ENCODE data around the gene EVPLL. TPM values are rescaled to one million over a fixed set of nuclear protein-coding genes. Genes with fewer than 3 reads are reported as not detected.

Gene EVPLL
- total RNA-seq, 1 experiment from 2014 or later: not detected

DNA sequence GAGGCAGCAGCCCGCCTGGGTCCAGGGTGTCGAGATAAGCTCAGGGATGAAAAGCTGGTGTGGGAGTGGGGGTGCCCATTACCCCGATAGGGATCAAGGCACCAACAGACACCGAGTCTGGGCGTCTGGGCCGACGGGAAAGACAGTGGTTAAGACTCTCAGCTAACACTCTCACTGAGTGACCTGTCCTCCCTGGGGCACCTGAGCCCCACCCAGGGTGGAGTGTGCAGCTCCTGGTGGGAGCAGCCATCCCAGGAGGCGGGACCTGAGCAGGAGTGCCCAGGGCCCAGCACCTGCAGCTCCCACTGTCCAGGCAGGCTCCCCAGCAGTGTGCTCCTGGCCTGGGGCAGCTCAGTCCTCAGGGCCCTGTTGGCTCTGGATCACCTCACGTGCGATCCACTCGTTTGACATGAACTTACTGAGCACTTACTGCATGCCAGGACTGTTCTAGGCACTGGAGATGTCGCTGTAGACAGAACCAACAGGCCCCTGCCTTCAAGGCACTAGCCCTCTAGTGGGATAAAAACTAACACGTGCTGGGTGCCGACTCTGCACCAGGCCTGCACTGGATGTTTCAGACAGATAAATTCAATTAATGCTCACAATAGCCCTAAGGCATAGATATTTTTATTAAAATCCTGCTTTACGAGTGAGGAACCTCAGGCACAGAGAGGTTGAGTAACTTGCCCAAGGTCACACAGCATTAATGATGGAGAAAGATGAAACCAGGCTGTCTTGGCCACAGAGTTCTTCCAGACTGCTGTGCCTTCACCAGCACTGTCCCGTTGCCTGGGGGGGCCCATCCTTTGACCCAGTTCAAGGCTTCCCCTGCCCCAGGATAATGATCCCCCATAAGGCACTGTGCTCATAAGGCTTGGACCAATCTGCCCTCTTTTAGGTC, 1.9 kb downstream of the EVPLL start:
- in situ Hi-C loops (cut with HindIII; ENCODE audit: low pct_unique_long_range_greater_than_20kb, low sequenced_read_pairs): no loop called here
- no peaks in the 10 kb centered on the region for H3K9me3 ChIP-seq (ENCODE audit: control insufficient read depth, insufficient read depth, low read depth, low read length)
- POLR2A ChIA-PET: no interaction called here
- no peaks in the 10 kb centered on the region for H3K36me3 ChIP-seq (ENCODE audit: control insufficient read depth, insufficient read depth, low read length)
- DNase-seq (ENCODE audit: low read depth, low spot score) (no peak), ATAC-seq (no peak)
- intact Hi-C loops (cut with micrococcal nuclease; ENCODE audit: unreplicated experiment): no loop called here
- no peak overlapping the region for H3K4me3 ChIP-seq (ENCODE audit: low read depth in 2 of 2, low read length in 2 of 2)
- TF ChIP-seq TCF7L2 (IDR thresholded peaks at IDR 0.05; ENCODE audit: low read depth, low read length) (no peak), SIN3A (IDR thresholded peaks at IDR 0.05; ENCODE audit: borderline replicate concordance, insufficient read depth, low read depth, low read length) (no peak), POLR2AphosphoS5 (IDR thresholded peaks at IDR 0.05; ENCODE audit: low read depth, low read length) (no peak)
- TF ChIP-seq, protein P1, sequence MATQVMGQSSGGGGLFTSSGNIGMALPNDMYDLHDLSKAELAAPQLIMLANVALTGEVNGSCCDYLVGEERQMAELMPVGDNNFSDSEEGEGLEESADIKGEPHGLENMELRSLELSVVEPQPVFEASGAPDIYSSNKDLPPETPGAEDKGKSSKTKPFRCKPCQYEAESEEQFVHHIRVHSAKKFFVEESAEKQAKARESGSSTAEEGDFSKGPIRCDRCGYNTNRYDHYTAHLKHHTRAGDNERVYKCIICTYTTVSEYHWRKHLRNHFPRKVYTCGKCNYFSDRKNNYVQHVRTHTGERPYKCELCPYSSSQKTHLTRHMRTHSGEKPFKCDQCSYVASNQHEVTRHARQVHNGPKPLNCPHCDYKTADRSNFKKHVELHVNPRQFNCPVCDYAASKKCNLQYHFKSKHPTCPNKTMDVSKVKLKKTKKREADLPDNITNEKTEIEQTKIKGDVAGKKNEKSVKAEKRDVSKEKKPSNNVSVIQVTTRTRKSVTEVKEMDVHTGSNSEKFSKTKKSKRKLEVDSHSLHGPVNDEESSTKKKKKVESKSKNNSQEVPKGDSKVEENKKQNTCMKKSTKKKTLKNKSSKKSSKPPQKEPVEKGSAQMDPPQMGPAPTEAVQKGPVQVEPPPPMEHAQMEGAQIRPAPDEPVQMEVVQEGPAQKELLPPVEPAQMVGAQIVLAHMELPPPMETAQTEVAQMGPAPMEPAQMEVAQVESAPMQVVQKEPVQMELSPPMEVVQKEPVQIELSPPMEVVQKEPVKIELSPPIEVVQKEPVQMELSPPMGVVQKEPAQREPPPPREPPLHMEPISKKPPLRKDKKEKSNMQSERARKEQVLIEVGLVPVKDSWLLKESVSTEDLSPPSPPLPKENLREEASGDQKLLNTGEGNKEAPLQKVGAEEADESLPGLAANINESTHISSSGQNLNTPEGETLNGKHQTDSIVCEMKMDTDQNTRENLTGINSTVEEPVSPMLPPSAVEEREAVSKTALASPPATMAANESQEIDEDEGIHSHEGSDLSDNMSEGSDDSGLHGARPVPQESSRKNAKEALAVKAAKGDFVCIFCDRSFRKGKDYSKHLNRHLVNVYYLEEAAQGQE (IDR thresholded peaks at IDR 0.05; ENCODE audit: insufficient read depth in 1 of 2, low read depth in 2 of 2, low read length in 1 of 2): no peak
- TF ChIP-seq, protein P2, sequence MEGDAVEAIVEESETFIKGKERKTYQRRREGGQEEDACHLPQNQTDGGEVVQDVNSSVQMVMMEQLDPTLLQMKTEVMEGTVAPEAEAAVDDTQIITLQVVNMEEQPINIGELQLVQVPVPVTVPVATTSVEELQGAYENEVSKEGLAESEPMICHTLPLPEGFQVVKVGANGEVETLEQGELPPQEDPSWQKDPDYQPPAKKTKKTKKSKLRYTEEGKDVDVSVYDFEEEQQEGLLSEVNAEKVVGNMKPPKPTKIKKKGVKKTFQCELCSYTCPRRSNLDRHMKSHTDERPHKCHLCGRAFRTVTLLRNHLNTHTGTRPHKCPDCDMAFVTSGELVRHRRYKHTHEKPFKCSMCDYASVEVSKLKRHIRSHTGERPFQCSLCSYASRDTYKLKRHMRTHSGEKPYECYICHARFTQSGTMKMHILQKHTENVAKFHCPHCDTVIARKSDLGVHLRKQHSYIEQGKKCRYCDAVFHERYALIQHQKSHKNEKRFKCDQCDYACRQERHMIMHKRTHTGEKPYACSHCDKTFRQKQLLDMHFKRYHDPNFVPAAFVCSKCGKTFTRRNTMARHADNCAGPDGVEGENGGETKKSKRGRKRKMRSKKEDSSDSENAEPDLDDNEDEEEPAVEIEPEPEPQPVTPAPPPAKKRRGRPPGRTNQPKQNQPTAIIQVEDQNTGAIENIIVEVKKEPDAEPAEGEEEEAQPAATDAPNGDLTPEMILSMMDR (IDR thresholded peaks at IDR 0.05): no peak
- H3K27me3 ChIP-seq (ENCODE audit: control insufficient read depth, insufficient read depth, low read length): no peaks in the 10 kb centered on the region
- H3K4me1 ChIP-seq (ENCODE audit: control insufficient read depth, insufficient read depth, low read length): no peaks in the 10 kb centered on the region
- no TSS peak for BruUV-seq (replicated peaks)
- CTCF ChIA-PET: no interaction called here
- no peak overlapping the region for H3K27ac ChIP-seq (ENCODE audit: low read length)

DNA sequence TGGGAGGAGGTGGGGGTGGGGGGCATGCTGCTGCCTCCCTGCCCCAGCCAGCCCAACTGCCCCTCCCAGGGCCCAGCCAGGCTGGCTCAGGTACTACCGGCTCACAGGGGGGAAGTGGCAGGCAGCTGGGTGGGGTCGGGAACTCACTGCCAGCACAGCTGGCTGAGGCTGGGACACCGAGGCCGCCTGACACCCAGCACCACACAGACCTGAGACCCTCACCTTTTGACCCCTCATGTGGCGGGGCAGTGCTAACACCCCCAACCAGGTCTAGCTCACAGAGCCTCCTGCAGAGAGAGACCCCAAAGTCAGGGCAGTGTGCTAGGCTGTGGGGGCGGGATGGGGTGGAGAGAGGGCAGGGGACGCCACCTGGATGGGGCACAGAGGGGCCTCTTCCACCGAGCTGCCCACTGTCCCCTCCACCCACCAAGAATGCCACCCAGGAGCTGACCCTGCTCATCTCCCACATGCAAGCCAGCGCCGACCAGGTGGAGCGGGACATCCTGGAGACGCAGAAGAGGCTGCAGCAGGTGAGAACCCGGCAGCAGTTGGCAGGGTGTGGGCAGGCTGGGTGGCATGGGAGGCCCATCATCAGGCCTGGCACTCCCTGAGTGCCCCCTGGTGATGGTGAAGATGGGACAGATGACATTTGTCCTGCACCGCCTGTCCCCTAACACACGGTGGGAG, 3.0 kb downstream of the EVPLL start:
- CTCF ChIA-PET: no interaction called here
- ATAC-seq (no peak), DNase-seq (ENCODE audit: low read depth, low spot score) (no peak)
- Histone ChIP-seq H3K27me3 (ENCODE audit: control insufficient read depth, insufficient read depth, low read length) (no peaks in the 10 kb centered on the region), H3K9me3 (ENCODE audit: control insufficient read depth, insufficient read depth, low read depth, low read length) (no peaks in the 10 kb centered on the region), H3K27ac (ENCODE audit: low read length) (no peak overlapping the region), H3K4me3 (ENCODE audit: low read depth in 2 of 2, low read length in 2 of 2) (no peak overlapping the region), H3K4me1 (ENCODE audit: control insufficient read depth, insufficient read depth, low read length) (no peaks in the 10 kb centered on the region), H3K36me3 (ENCODE audit: control insufficient read depth, insufficient read depth, low read length) (no peaks in the 10 kb centered on the region)
- intact Hi-C loops (cut with micrococcal nuclease; ENCODE audit: unreplicated experiment) (no loop called here), in situ Hi-C loops (cut with HindIII; ENCODE audit: low pct_unique_long_range_greater_than_20kb, low sequenced_read_pairs) (no loop called here)
- TF ChIP-seq, protein P2 (IDR thresholded peaks at IDR 0.05): no peak
- no peak for TF ChIP-seq TCF7L2 (IDR thresholded peaks at IDR 0.05; ENCODE audit: low read depth, low read length)
- no peak for TF ChIP-seq POLR2AphosphoS5 (IDR thresholded peaks at IDR 0.05; ENCODE audit: low read depth, low read length)
- TF ChIP-seq SIN3A (IDR thresholded peaks at IDR 0.05; ENCODE audit: borderline replicate concordance, insufficient read depth, low read depth, low read length): no peak
- TF ChIP-seq, protein P1 (IDR thresholded peaks at IDR 0.05; ENCODE audit: insufficient read depth in 1 of 2, low read depth in 2 of 2, low read length in 1 of 2): no peak
- POLR2A ChIA-PET: no interaction called here
- BruUV-seq (replicated peaks): no TSS peak

All from Panc1 (cell line).